KBM-7 (cell line): ENCODE data around the gene RFX3.

Source experiments
- DNase-seq: peaks from one replicate; pipeline ENCODE4 v3.0.0-alpha.2; 2015
- in situ Hi-C: fragments of 300-500 bp; cut with MboI; formaldehyde crosslinking; loops from 2 replicates; pipeline ENCODE4 v1.14.3; 2020; ENCODE audit warnings: low sequenced_read_pairs, low pct_unique_long_range_greater_than_20kb, mixed read lengths

RFX3 gene

GRCh38 chr9:3262826-3263529 lies 262.8 kb downstream of the RFX3 start:
- in situ Hi-C loops = no loop called here
- DNase-seq = no peak

- no peak for DNase-seq
- in situ Hi-C loops = no loop called here
Observed at GRCh38 chr9:3261484-3261883, 264.3 kb downstream of the RFX3 start.

GRCh38 chr9:3256571-3257330 lies 269.1 kb downstream of the RFX3 start:
- in situ Hi-C loops = no loop called here

GRCh38 chr9:3251309-3251708 lies 274.5 kb downstream of the RFX3 start:
- in situ Hi-C loops = no loop called here
- DNase-seq = no peak

More at GRCh38 chr9:3256571-3257330, 269.1 kb downstream of the RFX3 start:
- DNase-seq = no peak

- no peak for DNase-seq
- in situ Hi-C loops = no loop called here
Observed at GRCh38 chr9:3250741-3251140, 275.1 kb downstream of the RFX3 start.

GRCh38 chr9:3247211-3247610 lies 278.6 kb downstream of the RFX3 start:
- in situ Hi-C loops = no loop called here
- DNase-seq = no peak

GRCh38 chr9:3246241-3246640 lies 279.6 kb downstream of the RFX3 start:
- DNase-seq = no peak
- in situ Hi-C loops = no loop called here

- in situ Hi-C loops = no loop called here
- DNase-seq = peak; percentile 6
Observed at GRCh38 chr9:3244963-3245653, 280.7 kb downstream of the RFX3 start.

- in situ Hi-C loops = no loop called here
- no peak for DNase-seq
Observed at GRCh38 chr9:3243683-3244082, 282.1 kb downstream of the RFX3 start.

GRCh38 chr9:3241290-3241689 lies 284.5 kb downstream of the RFX3 start:
- in situ Hi-C loops = no loop called here
- DNase-seq = no peak

GRCh38 chr9:3240656-3241268 lies 285.0 kb downstream of the RFX3 start:
- DNase-seq = peak; percentile 65
- in situ Hi-C loops = no loop called here

- no peak for DNase-seq
- in situ Hi-C loops = no loop called here
Observed at GRCh38 chr9:3239240-3239639, 286.6 kb downstream of the RFX3 start.

GRCh38 chr9:3238236-3238635 lies 287.6 kb downstream of the RFX3 start:
- no peak for DNase-seq
- in situ Hi-C loops = no loop called here

- no peak for DNase-seq
- in situ Hi-C loops = no loop called here
Observed at GRCh38 chr9:3237121-3237520, 288.7 kb downstream of the RFX3 start.

- in situ Hi-C loops = no loop called here
- DNase-seq = no peak
Observed at GRCh38 chr9:3235497-3235896, 290.3 kb downstream of the RFX3 start.

GRCh38 chr9:3224931-3225330 lies 300.9 kb downstream of the RFX3 start:
- in situ Hi-C loops = no loop called here
- no peak for DNase-seq

- no peak for DNase-seq
- in situ Hi-C loops = no loop called here
Observed at GRCh38 chr9:3215658-3216057, 310.1 kb downstream of the RFX3 start.

GRCh38 chr9:3214741-3215140 lies 311.1 kb downstream of the RFX3 start:
- DNase-seq = no peak
- in situ Hi-C loops = no loop called here

- no peak for DNase-seq
Observed at GRCh38 chr9:3205421-3206095, 320.2 kb downstream of the RFX3 start.

More at GRCh38 chr9:3205421-3206095, 320.2 kb downstream of the RFX3 start:
- in situ Hi-C loops = no loop called here
